Measurements from ENCODE around the gene TECPR2. TPM values are rescaled to one million over a fixed set of nuclear protein-coding genes. Genes with fewer than 3 reads are reported as not detected.

Gene TECPR2
- total and polyA plus RNA-seq, 2 of the 13 experiments (the other 11 are each of a cell fraction or from before 2014, with no cell fraction given): 3.5 to 5.7 TPM

DNA sequence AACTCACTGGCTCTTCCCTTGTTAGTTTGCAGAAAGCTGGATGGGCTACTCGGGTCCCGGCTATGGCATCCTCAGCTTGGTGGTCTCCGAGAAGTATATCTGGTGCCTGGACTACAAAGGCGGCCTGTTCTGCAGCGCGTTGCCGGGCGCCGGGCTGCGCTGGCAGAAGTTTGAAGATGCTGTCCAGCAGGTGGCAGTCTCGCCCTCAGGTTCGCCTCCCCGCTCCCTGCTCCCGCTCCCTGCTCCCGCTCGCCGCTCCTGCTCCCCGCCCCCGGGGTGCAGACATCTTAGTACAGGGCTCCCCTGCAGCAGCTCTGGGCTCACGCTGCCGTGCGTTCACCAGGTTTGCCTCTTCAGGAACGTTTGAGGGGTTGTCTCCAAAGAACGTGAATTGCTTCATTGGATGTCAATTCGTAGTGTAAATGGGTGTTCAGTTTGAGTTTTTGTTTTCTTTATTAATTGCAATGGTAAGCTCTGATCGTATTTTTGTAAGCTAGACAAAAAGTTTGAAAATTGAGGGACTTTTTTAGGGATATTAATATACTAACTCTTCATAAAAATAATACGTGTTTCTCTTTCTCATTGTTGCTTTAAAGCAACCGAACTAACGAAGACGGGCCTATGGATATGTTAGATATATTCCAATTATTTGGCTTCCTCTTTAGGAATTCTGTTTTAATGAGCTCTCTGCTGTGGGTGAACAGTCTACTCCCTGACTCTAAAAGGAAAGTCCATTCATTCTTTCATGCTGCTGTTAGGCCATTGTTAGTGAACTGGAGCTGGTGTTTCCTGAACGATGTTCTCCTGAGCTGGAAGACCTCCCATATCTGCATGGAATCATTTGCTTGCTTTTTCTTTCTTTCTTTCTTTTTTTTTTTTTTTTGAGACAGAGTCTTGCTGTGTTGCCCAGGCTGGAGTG, 75.5 kb downstream of the TECPR2 start (continued):
- TF ChIP-seq, protein P1, sequence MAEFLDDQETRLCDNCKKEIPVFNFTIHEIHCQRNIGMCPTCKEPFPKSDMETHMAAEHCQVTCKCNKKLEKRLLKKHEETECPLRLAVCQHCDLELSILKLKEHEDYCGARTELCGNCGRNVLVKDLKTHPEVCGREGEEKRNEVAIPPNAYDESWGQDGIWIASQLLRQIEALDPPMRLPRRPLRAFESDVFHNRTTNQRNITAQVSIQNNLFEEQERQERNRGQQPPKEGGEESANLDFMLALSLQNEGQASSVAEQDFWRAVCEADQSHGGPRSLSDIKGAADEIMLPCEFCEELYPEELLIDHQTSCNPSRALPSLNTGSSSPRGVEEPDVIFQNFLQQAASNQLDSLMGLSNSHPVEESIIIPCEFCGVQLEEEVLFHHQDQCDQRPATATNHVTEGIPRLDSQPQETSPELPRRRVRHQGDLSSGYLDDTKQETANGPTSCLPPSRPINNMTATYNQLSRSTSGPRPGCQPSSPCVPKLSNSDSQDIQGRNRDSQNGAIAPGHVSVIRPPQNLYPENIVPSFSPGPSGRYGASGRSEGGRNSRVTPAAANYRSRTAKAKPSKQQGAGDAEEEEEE (CRISPR knock-in tag; IDR thresholded peaks at IDR 0.05; ENCODE audit: borderline replicate concordance): no peak
- TF ChIP-seq MYC (CRISPR knock-in tag; IDR thresholded peaks at IDR 0.05; ENCODE audit: borderline replicate concordance): peak; percentile 40; the same call in 1 of the 2 replicates
- TF ChIP-seq RBFOX2 (IDR thresholded peaks at IDR 0.05; ENCODE audit: low read depth, low read length): no peak
- no peak for TF ChIP-seq KAT2B (IDR thresholded peaks at IDR 0.05; ENCODE audit: borderline replicate concordance, low read depth, low read length)
- no peak for TF ChIP-seq SRSF1 (optimal IDR thresholded peaks at IDR 0.05; ENCODE audit: low read depth, low read length)
- no peak for TF ChIP-seq ZNF235 (CRISPR knock-in tag; IDR thresholded peaks at IDR 0.05; ENCODE audit: borderline replicate concordance)
- TF ChIP-seq, protein P2, sequence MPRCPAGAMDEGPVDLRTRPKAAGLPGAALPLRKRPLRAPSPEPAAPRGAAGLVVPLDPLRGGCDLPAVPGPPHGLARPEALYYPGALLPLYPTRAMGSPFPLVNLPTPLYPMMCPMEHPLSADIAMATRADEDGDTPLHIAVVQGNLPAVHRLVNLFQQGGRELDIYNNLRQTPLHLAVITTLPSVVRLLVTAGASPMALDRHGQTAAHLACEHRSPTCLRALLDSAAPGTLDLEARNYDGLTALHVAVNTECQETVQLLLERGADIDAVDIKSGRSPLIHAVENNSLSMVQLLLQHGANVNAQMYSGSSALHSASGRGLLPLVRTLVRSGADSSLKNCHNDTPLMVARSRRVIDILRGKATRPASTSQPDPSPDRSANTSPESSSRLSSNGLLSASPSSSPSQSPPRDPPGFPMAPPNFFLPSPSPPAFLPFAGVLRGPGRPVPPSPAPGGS (CRISPR knock-in tag; IDR thresholded peaks at IDR 0.05): no peak
- TF ChIP-seq ZBTB7B (CRISPR knock-in tag; IDR thresholded peaks at IDR 0.05): no peak
- TF ChIP-seq, protein P3, sequence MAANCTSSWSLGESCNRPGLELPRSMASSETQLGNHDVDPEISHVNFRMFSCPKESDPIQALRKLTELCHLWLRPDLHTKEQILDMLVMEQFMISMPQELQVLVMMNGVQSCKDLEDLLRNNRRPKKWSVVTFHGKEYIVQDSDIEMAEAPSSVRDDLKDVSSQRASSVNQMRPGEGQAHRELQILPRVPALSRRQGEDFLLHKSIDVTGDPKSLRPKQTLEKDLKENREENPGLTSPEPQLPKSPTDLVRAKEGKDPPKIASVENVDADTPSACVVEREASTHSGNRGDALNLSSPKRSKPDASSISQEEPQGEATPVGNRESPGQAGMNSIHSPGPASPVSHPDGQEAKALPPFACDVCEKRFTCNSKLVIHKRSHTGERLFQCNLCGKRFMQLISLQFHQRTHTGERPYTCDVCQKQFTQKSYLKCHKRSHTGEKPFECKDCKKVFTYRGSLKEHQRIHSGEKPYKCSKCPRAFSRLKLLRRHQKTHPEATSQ (CRISPR knock-in tag; IDR thresholded peaks at IDR 0.05; ENCODE audit: borderline replicate concordance): no peak
- no peak for TF ChIP-seq ETV6 (CRISPR knock-in tag; conservative IDR thresholded peaks at IDR 0.05)
- no peak for TF ChIP-seq ISL2 (CRISPR knock-in tag; IDR thresholded peaks at IDR 0.05)
- TF ChIP-seq ZZZ3 (CRISPR knock-in tag; IDR thresholded peaks at IDR 0.05; ENCODE audit: borderline replicate concordance): no peak
- TF ChIP-seq STAG1 (CRISPR knock-in tag; IDR thresholded peaks at IDR 0.05): peak; percentile 96
- TF ChIP-seq, protein P4, sequence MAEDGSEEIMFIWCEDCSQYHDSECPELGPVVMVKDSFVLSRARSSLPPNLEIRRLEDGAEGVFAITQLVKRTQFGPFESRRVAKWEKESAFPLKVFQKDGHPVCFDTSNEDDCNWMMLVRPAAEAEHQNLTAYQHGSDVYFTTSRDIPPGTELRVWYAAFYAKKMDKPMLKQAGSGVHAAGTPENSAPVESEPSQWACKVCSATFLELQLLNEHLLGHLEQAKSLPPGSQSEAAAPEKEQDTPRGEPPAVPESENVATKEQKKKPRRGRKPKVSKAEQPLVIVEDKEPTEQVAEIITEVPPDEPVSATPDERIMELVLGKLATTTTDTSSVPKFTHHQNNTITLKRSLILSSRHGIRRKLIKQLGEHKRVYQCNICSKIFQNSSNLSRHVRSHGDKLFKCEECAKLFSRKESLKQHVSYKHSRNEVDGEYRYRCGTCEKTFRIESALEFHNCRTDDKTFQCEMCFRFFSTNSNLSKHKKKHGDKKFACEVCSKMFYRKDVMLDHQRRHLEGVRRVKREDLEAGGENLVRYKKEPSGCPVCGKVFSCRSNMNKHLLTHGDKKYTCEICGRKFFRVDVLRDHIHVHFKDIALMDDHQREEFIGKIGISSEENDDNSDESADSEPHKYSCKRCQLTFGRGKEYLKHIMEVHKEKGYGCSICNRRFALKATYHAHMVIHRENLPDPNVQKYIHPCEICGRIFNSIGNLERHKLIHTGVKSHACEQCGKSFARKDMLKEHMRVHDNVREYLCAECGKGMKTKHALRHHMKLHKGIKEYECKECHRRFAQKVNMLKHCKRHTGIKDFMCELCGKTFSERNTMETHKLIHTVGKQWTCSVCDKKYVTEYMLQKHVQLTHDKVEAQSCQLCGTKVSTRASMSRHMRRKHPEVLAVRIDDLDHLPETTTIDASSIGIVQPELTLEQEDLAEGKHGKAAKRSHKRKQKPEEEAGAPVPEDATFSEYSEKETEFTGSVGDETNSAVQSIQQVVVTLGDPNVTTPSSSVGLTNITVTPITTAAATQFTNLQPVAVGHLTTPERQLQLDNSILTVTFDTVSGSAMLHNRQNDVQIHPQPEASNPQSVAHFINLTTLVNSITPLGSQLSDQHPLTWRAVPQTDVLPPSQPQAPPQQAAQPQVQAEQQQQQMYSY (CRISPR knock-in tag; IDR thresholded peaks at IDR 0.05): no peak
- TF ChIP-seq KLF12 (CRISPR knock-in tag; IDR thresholded peaks at IDR 0.05; ENCODE audit: borderline replicate concordance): no peak
- TF ChIP-seq, protein P5, sequence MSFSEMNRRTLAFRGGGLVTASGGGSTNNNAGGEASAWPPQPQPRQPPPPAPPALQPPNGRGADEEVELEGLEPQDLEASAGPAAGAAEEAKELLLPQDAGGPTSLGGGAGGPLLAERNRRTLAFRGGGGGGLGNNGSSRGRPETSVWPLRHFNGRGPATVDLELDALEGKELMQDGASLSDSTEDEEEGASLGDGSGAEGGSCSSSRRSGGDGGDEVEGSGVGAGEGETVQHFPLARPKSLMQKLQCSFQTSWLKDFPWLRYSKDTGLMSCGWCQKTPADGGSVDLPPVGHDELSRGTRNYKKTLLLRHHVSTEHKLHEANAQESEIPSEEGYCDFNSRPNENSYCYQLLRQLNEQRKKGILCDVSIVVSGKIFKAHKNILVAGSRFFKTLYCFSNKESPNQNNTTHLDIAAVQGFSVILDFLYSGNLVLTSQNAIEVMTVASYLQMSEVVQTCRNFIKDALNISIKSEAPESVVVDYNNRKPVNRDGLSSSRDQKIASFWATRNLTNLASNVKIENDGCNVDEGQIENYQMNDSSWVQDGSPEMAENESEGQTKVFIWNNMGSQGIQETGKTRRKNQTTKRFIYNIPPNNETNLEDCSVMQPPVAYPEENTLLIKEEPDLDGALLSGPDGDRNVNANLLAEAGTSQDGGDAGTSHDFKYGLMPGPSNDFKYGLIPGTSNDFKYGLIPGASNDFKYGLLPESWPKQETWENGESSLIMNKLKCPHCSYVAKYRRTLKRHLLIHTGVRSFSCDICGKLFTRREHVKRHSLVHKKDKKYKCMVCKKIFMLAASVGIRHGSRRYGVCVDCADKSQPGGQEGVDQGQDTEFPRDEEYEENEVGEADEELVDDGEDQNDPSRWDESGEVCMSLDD (CRISPR knock-in tag; IDR thresholded peaks at IDR 0.05; ENCODE audit: borderline replicate concordance): no peak
